Adipocyte (in vitro differentiated cells): Measurements from ENCODE around the gene MAGEC3.
A peak's percentile ranks its signal among the peaks of the same experiment; 100 is the strongest.
"Not testable (repeated sequence)": the region's sequence is repeated elsewhere in the genome, so short reads cannot be mapped to it uniquely, and the experiment has no call there.

Source experiments
- DNase-seq: peaks from one replicate; pipeline ENCODE4 v3.0.0-alpha.2; 2015; ENCODE audit warnings: low read depth
- H3K27me3 ChIP-seq: replicated peaks from 2 replicates; pipeline ENCODE4 v1.7.0; 2013; ENCODE audit warnings: mild to moderate bottlenecking, low read length, moderate library complexity; ENCODE audit not compliant: control insufficient read depth, insufficient read depth
- H3K36me3 ChIP-seq: 2 replicates; pipeline ENCODE4 v1.7.0; 2013; ENCODE audit warnings: low read length, mild to moderate bottlenecking, moderate library complexity; ENCODE audit not compliant: control insufficient read depth, insufficient read depth, severe bottlenecking
- H3K4me1 ChIP-seq: 2 replicates; pipeline ENCODE4 v1.7.0; 2013; ENCODE audit warnings: mild to moderate bottlenecking, low read length, moderate library complexity; ENCODE audit not compliant: control insufficient read depth, insufficient read depth
- H3K4me3 ChIP-seq: 2 replicates; pipeline ENCODE4 v1.7.0; 2013; ENCODE audit warnings: mild to moderate bottlenecking, low read length, moderate library complexity
- H3K9ac ChIP-seq: 2 replicates; pipeline ENCODE4 v1.7.0; 2013; ENCODE audit warnings: mild to moderate bottlenecking, low read length, moderate library complexity
- H3K9me3 ChIP-seq: 2 replicates; pipeline ENCODE4 v1.7.0; 2013; ENCODE audit warnings: mild to moderate bottlenecking, low read length, moderate library complexity; ENCODE audit not compliant: control insufficient read depth

The MAGEC3 gene, protein sequence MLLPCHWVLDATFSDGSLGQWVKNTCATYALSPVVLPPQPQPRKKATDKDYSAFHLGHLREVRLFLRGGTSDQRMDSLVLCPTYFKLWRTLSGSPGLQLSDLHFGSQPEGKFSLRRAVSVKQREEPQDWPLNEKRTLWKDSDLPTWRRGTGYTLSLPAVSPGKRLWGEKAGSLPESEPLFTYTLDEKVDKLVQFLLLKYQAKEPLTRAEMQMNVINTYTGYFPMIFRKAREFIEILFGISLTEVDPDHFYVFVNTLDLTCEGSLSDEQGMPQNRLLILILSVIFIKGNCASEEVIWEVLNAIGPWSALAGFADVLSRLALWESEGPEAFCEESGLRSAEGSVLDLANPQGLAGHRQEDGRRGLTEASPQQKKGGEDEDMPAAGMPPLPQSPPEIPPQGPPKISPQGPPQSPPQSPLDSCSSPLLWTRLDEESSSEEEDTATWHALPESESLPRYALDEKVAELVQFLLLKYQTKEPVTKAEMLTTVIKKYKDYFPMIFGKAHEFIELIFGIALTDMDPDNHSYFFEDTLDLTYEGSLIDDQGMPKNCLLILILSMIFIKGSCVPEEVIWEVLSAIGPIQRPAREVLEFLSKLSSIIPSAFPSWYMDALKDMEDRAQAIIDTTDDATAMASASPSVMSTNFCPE

DNA sequence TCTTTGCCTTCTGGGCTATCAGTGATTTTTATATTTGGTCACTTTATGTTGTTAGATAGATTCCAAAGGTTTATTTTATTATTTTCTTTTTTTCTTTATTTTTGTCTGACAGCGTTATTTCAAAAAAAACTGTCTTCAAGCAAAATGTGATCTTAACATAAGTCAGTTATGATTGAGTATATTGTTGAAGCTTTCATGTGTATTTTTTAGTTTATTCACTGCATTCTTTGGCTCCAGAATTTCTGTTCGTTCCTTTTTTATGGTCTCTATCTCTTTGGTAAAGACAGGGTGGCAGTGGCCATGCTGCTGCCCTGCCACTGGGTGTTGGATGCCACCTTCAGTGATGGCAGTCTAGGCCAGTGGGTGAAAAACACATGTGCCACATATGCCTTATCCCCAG lies at the start of gene MAGEC3:
MAGEC3 (plus strand) TSS at position 301 of the 400 bp plus-strand sequence; CDS start at position 301, 0 bp downstream.
- Histone ChIP-seq H3K27me3 (no peaks in the 10 kb centered on the region), H3K4me3 (no peak within 1 kb of the TSS), H3K9ac (no peak within 1 kb of the TSS), H3K4me1 (no peaks in the 10 kb centered on the region), H3K9me3 (no peaks in the 10 kb centered on the region), H3K36me3 (no peaks in the 10 kb centered on the region)
- no peak for DNase-seq

DNA sequence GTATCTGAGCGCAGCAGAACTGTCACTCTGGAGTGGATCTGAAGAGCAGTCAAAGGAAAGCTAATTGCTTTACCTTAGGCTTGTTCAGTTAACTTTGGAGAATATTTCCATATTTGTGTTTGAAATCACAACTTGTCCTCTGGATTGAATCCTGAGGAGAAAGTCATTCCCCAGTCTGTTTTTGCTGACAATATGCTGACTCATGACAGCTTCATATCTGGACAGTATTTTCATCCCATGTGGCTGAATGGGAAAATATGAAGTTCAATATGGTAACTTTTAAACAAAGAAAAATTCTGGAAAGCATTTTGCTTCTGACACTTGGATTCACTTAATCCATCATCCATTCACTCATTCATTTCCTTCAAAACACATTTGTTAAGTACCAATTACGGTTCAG lies 46.3 kb upstream of the MAGEC3 start:
- no peak overlapping the region for H3K4me3 ChIP-seq
- no peaks in the 10 kb centered on the region for H3K4me1 ChIP-seq
- H3K36me3 ChIP-seq = no peaks in the 10 kb centered on the region
- no peak overlapping the region for H3K9ac ChIP-seq
- H3K27me3 ChIP-seq = no peaks in the 10 kb centered on the region
- H3K9me3 ChIP-seq = no peaks in the 10 kb centered on the region
- DNase-seq = peak; percentile 14

DNA sequence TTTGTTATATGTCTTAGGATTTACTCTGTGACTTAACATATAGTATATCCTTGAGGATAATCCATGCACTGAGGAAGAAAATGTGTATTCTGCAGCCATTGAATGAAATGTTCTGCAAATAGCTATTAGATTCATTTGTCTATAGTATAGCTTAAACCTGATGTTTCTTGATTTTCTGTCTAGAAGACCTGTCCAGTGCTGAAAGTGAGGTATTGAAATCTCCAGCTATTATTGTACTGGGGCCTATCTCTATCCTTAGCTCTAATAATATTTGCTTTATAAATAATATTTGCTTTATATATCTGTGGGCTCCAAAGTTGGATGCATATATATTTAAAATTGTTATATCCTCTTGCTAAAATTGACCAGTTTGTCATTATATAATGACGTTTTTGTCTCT lies 26.7 kb upstream of the MAGEC3 start:
- Histone ChIP-seq H3K4me1 (no peaks in the 10 kb centered on the region), H3K27me3 (no peaks in the 10 kb centered on the region), H3K36me3 (no peaks in the 10 kb centered on the region), H3K9ac (no peak overlapping the region), H3K4me3 (no peak overlapping the region), H3K9me3 (no peaks in the 10 kb centered on the region)
- DNase-seq = no peak

DNA sequence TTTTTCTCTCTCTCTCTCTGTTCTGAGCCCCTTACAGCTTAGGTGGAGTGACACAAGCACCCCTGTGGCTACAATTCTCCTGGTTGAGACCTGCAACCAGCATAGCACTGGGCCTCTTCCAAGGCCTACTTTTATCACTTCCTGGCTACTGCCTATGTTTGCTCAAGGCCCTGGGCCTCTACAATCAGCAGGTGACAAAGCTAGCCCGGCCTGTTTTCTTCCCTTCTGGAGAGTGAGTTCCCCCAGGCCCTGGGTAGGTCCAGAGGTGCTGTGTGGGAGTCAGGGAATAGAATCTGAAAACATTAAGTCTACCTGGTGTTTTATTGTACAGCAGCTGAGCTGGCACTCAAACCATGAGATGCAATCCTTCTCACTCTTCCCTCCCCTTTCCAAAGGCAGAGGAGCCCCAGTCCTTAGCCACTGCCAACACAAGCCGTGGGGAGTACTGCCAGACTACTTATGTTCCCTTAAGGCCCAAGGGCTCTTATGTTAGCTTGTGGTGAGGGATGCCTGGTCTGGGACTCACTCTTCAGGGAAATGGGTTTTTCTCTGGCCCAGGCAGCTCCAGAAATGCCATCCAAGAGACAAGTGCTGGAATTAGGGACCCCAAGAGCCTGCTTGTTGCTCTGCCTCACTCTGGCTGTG lies 23.8 kb upstream of the MAGEC3 start:
- Histone ChIP-seq H3K9ac (no peak overlapping the region), H3K9me3 (no peaks in the 10 kb centered on the region)

DNA sequence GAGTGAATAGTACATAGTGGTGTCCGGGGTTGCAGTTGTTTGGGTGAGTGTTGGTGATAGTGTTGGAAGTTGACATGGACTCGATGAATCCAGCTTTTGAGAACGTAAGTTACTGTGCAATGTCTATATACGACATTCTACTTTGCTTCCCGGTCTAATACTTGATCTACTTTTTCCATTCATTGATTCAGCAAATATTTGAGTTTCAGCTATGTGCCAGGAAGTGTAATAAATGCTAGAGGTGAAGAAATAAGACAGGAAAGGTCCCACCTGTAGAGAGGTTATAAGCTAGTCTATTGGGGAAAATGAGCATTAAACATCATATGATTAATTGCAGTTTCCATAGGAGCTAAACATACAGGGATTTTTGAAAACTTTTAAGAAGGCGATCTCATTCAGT lies 22.2 kb upstream of the MAGEC3 start:
- Histone ChIP-seq H3K36me3 (no peaks in the 10 kb centered on the region), H3K4me3 (no peak overlapping the region), H3K9ac (no peak overlapping the region), H3K27me3 (no peaks in the 10 kb centered on the region), H3K4me1 (no peaks in the 10 kb centered on the region), H3K9me3 (no peaks in the 10 kb centered on the region)
- no peak for DNase-seq

More for the DNA sequence above, 23.8 kb upstream of the MAGEC3 start:
- no peak overlapping the region for H3K4me3 ChIP-seq
- no peaks in the 10 kb centered on the region for H3K4me1 ChIP-seq
- H3K27me3 ChIP-seq = no peaks in the 10 kb centered on the region
- DNase-seq = no peak
- no peaks in the 10 kb centered on the region for H3K36me3 ChIP-seq

DNA sequence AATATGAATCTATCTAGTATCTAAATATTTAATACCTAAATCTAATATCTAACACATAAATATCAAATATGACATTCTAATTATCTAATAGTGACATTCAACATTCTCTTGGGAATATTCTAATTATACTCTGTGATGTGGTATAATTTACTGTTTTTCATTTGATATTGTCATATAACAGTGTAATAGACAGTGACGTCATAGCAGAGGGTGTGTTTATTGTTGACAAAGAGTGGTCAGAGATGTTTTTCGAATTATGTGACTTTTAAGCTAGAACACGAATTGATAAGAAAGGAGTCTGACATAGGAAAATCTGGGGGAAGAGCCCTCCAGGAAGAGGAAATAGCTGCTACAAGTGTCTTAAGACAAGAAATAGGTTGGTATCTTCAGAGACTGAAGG lies 5.9 kb upstream of the MAGEC3 start:
- H3K36me3 ChIP-seq = no peaks in the 10 kb centered on the region
- no peak overlapping the region for H3K4me3 ChIP-seq
- H3K27me3 ChIP-seq = no peaks in the 10 kb centered on the region
- no peak overlapping the region for H3K9ac ChIP-seq
- DNase-seq = no peak
- H3K9me3 ChIP-seq = no peaks in the 10 kb centered on the region
- no peaks in the 10 kb centered on the region for H3K4me1 ChIP-seq

DNA sequence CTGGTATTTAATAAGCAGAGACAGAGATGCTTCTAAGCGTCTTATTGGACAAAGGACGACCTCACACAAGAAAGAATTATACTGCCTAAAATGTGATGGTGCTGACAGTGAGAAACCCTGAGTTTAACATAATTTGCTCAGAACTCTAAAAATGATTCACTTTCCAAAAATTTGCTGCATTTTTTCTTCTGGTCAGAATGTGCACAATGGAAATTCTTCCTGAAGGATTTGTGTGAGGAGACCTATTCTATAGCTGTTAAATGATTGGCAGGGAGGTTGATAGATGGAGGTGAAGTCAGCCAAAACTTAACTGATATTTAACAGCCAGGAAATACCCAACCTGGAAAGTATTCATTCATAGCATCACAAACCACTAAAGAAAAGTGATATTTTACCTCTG lies 1.7 kb downstream of the MAGEC3 start:
- Histone ChIP-seq H3K9ac (no peak overlapping the region), H3K36me3 (no peaks in the 10 kb centered on the region), H3K4me1 (no peaks in the 10 kb centered on the region), H3K27me3 (no peaks in the 10 kb centered on the region), H3K9me3 (no peaks in the 10 kb centered on the region), H3K4me3 (no peak overlapping the region)
- DNase-seq = no peak

DNA sequence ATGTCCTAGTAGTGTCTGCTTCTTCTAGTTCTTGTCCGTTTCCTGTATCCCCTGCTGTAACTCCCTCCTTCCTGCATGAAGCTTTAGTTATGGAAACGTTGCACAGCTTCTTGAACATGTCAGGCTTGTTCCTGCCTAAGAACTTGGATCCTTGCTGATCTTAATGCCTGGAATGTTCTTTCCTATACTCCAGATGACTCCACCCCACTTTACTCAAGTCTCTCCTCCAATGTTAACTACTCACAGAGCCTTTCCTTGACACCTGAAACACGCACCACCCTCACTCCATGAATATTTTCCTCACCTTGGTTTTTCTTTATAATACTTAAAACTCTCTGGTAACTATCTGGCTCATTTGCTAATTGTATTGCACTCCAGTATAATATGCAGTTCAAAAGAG lies 19.4 kb downstream of the MAGEC3 start:
- DNase-seq = no peak
- no peaks in the 10 kb centered on the region for H3K4me1 ChIP-seq
- no peaks in the 10 kb centered on the region for H3K27me3 ChIP-seq
- H3K36me3 ChIP-seq = no peaks in the 10 kb centered on the region
- H3K4me3 ChIP-seq = no peak overlapping the region
- H3K9ac ChIP-seq = no peak overlapping the region
- H3K9me3 ChIP-seq = no peaks in the 10 kb centered on the region

DNA sequence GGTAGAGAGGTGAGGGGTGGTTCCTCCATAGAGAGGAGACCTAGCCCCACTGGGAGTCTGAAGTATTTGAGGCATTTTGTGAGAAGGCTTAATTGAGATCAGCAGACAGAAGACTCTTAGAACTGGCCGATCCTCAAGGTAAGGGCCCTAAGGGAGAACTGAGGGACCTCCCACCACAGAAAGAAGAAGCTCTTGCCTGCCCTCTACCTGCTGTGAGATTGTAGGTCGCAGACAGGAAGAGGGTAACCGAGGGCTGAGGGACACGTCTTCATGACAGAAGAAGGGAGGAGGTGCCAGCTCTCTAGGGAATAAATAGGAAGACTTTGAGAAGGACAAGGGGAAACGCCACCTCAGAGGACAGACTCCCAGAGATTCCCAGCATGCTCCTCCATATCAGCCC lies 41.5 kb downstream of the MAGEC3 start:
- no peak for DNase-seq
- no peak overlapping the region for H3K4me3 ChIP-seq
- no peaks in the 10 kb centered on the region for H3K4me1 ChIP-seq
- peaks cover 4% of the 10 kb centered on the region for H3K27me3 ChIP-seq
- H3K9ac ChIP-seq = no peak overlapping the region
- H3K9me3 ChIP-seq = no peaks in the 10 kb centered on the region
- H3K36me3 ChIP-seq = no peaks in the 10 kb centered on the region

DNA sequence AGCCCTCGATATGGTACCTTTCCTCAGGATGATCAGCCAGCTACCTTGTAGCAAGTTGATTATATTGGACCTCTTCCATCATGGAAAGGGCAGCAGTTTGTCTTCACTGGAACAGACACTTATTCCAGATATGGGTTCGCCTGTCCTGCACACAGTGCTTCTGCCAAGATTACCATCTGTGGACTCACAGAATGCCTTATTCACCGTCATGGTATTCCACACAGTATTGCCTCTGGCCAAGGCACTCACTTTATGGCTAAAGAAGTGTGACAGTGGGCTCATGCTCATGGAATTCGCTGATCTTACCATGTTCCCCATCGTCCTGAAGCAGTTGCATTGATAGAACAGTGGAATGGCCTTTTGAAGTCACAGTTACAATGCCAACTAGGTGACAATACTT lies 50.7 kb downstream of the MAGEC3 start:
- not testable (repeated sequence) for DNase-seq, H3K4me1 ChIP-seq, H3K4me3 ChIP-seq, H3K27me3 ChIP-seq, H3K9me3 ChIP-seq, H3K9ac ChIP-seq, H3K36me3 ChIP-seq

DNA sequence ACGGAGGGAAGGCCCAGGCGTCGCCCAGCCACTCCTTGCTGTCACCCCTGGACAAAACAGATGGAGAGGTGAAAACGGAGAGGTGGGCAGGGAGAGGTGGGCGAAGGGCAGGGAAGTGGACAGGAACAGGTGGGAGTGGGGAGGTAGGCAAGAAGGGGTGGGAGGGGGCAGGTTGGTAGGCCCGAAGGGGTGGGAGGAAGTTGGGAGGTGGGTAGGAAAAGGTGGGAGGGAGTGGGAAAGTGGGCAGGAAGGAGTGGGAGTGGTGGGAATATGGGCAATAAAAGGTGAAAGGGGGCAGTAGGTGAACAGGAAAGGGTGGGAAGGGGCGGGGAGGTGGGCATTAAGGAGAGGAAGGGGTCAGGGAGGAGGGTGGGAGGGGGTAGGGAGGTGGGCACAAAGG lies 56.6 kb downstream of the MAGEC3 start:
- no peaks in the 10 kb centered on the region for H3K36me3 ChIP-seq
- H3K9me3 ChIP-seq = no peaks in the 10 kb centered on the region
- H3K9ac ChIP-seq = no peak overlapping the region
- H3K4me1 ChIP-seq = no peaks in the 10 kb centered on the region
- no peak for DNase-seq
- H3K27me3 ChIP-seq = no peaks in the 10 kb centered on the region
- no peak overlapping the region for H3K4me3 ChIP-seq
